HL-60 (cell line): ENCODE measurements around the gene SGIP1.

Experiments used
- DNase-seq, 2 experiments: peaks; one replicate each; pipeline ENCODE4 v3.0.0-alpha.2; 2010 to 2020; ENCODE audit warnings: low read depth in 1 of 2, low spot score in 1 of 2
- H3K27ac ChIP-seq: fragments of 250-450 bp; sonication (Bioruptor Pico); replicated peaks from 2 replicates; pipeline ENCODE4 v1.5.1; 2020; ENCODE audit warnings: mild to moderate bottlenecking, moderate library complexity
- H3K27me3 ChIP-seq: fragments of 250-450 bp; sonication (Bioruptor Pico); 2 replicates; pipeline ENCODE4 v1.5.1; 2021; ENCODE audit warnings: mild to moderate bottlenecking, moderate library complexity; ENCODE audit not compliant: insufficient read depth, poor library complexity, severe bottlenecking
- H3K4me3 ChIP-seq: replicated peaks from 2 replicates; pipeline ENCODE4 v1.5.1; 2011; ENCODE audit warnings: mild to moderate bottlenecking, control low read depth, low read length; ENCODE audit not compliant: insufficient read depth
- CTCF ChIP-seq: IDR thresholded peaks from one replicate; pipeline ENCODE4 v1.5.1; 2011; ENCODE audit warnings: low read length, control low read depth, inconsistent platforms; ENCODE audit not compliant: insufficient read depth
- GABPA ChIP-seq: IDR thresholded peaks from 2 replicates; pipeline ENCODE4 v1.6.1; 2012; ENCODE audit warnings: low read depth
- POLR2AphosphoS5 ChIP-seq: IDR thresholded peaks from 2 replicates; pipeline ENCODE4 v1.6.1; 2012; ENCODE audit warnings: low read depth
- REST ChIP-seq: IDR thresholded peaks from 2 replicates; pipeline ENCODE4 v1.6.1; 2012; ENCODE audit warnings: low read depth; ENCODE audit not compliant: insufficient replicate concordance
- SPI1 ChIP-seq: IDR thresholded peaks from 2 replicates; pipeline ENCODE4 v1.6.1; 2012; ENCODE audit warnings: low read depth, mild to moderate bottlenecking, borderline replicate concordance

Gene SGIP1

GRCh38 chr1:66559517-66559916 is 25.6 kb downstream of the SGIP1 start:
- no peak for TF ChIP-seq REST
- no peak for TF ChIP-seq GABPA
- no peak for TF ChIP-seq SPI1
- no peak for TF ChIP-seq CTCF
- no peak for TF ChIP-seq POLR2AphosphoS5
- DNase-seq: no peak
- Histone ChIP-seq H3K27me3 (no peaks in the 10 kb centered on the region), H3K27ac (no peak overlapping the region), H3K4me3 (no peak overlapping the region)

- Histone ChIP-seq H3K27ac (no peak overlapping the region), H3K4me3 (no peak overlapping the region), H3K27me3 (peaks cover 2% of the 10 kb centered on the region)
- DNase-seq: no peak
- TF ChIP-seq REST: no peak
- TF ChIP-seq SPI1: no peak
These were observed 28.6 kb downstream of the SGIP1 start for GRCh38 chr1:66562561-66562960.

GRCh38 chr1:66563094-66563800 is 29.3 kb downstream of the SGIP1 start:
- H3K4me3 ChIP-seq: no peak overlapping the region
- H3K27ac ChIP-seq: no peak overlapping the region
- peaks cover 2% of the 10 kb centered on the region for H3K27me3 ChIP-seq
- no peak for DNase-seq
- TF ChIP-seq CTCF (no peak), REST (no peak)
